AML-193 (cell line): ENCODE measurements around the gene AFF1.
"Not testable (repeated sequence)": the region's sequence is repeated elsewhere in the genome, so short reads cannot be mapped to it uniquely, and the experiment has no call there.

Experiments
- DNase-seq, 2 experiments: peaks; one replicate each; lab custom pipeline; 2025; lab: John Stamatoyannopoulos, UW

AFF1 gene

GRCh38 chr4:87114245-87115062, 179.6 kb downstream of the AFF1 start:
- no peak for DNase-seq

GRCh38 chr4:87116231-87116630, 181.4 kb downstream of the AFF1 start:
- no peak for DNase-seq

- no peak for DNase-seq
Observed at GRCh38 chr4:87117051-87117731, 182.4 kb downstream of the AFF1 start.

- DNase-seq, result no peak
Observed at GRCh38 chr4:87117732-87118075, 182.9 kb downstream of the AFF1 start.

GRCh38 chr4:87118421-87118820, 183.6 kb downstream of the AFF1 start:
- DNase-seq, result no peak

GRCh38 chr4:87118826-87119225, 184.0 kb downstream of the AFF1 start:
- DNase-seq, result no peak

- DNase-seq, result no peak
Observed at GRCh38 chr4:87120010-87120409, 185.2 kb downstream of the AFF1 start.

GRCh38 chr4:87120411-87121162, 185.8 kb downstream of the AFF1 start:
- DNase-seq, result no peak

- DNase-seq, result no peak
Observed at GRCh38 chr4:87121341-87122065, 186.7 kb downstream of the AFF1 start.

- no peak for DNase-seq
Observed at GRCh38 chr4:87122252-87122651, 187.4 kb downstream of the AFF1 start.

GRCh38 chr4:87126056-87126455, 191.2 kb downstream of the AFF1 start:
- DNase-seq, result no peak

GRCh38 chr4:87128006-87128705, 193.3 kb downstream of the AFF1 start:
- no peak for DNase-seq

- DNase-seq, result no peak
Observed at GRCh38 chr4:87129681-87130080, 194.9 kb downstream of the AFF1 start.

GRCh38 chr4:87130985-87131703, 196.3 kb downstream of the AFF1 start:
- DNase-seq, result no peak

GRCh38 chr4:87132035-87132434, 197.2 kb downstream of the AFF1 start:
- no peak for DNase-seq

GRCh38 chr4:87133183-87133582, 198.4 kb downstream of the AFF1 start:
- no peak for DNase-seq

GRCh38 chr4:87134122-87134521, 199.3 kb downstream of the AFF1 start:
- DNase-seq, result no peak

- no peak for DNase-seq
Observed at GRCh38 chr4:87141428-87141827, 206.6 kb downstream of the AFF1 start.

GRCh38 chr4:87144356-87144755, 209.5 kb downstream of the AFF1 start:
- DNase-seq, result no peak

- not testable (repeated sequence) for DNase-seq
Observed at GRCh38 chr4:87145934-87146333, 211.1 kb downstream of the AFF1 start.

GRCh38 chr4:87147116-87147515, 212.3 kb downstream of the AFF1 start:
- no peak for DNase-seq
